Measurements from ENCODE around the gene CEP128. TPM values are rescaled to one million over a fixed set of nuclear protein-coding genes. Genes with fewer than 3 reads are reported as not detected.

CEP128 gene
- total RNA-seq, 1 experiment from 2014 or later = 16.4 TPM

DNA sequence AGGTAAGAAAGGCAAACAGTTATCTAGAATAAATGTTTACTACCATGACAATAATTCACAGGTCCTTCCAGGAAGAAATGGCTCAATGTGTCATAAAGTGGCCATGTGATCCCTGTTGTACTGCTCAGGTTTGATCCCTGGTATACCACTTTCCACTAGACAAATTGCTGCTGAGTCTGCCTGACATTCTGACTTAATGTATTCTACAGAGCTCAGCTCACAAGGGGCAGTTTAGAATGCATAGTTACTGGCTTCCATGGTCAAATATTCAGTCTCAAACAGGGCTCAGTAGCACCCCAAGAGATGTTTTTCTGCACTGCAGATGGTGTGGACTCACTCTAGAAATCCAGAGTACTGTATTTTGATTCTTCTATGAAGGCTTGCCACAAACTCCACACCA, 35.7 kb upstream of the CEP128 start:
- H3K9me2 ChIP-seq (ENCODE audit: insufficient read depth) = no peaks in the 10 kb centered on the region
- no peak overlapping the region for H3K9ac ChIP-seq (ENCODE audit: low read length)
- no peak overlapping the region for H3K27ac ChIP-seq (ENCODE audit: low read depth, low read length)
- H4K20me1 ChIP-seq (ENCODE audit: insufficient read depth) = no peaks in the 10 kb centered on the region
- ChIA-PET RAD21 (ENCODE audit: low non-redundant PET in 1 of 2, low total read pairs in 2 of 2, uncharacterized antibody in 2 of 2, unreplicated experiment in 2 of 2) (no interaction called here), POLR2A (no interaction called here), CTCF (interaction anchor here (2.1 kb wide), 1 partner anchor 19 kb away, joined by 4 read pairs; no protein-coding TSS in a partner anchor)
- H2AFZ ChIP-seq (ENCODE audit: low read depth, low read length, poor library complexity, severe bottlenecking) = no peak overlapping the region
- TF ChIP-seq, protein P1, sequence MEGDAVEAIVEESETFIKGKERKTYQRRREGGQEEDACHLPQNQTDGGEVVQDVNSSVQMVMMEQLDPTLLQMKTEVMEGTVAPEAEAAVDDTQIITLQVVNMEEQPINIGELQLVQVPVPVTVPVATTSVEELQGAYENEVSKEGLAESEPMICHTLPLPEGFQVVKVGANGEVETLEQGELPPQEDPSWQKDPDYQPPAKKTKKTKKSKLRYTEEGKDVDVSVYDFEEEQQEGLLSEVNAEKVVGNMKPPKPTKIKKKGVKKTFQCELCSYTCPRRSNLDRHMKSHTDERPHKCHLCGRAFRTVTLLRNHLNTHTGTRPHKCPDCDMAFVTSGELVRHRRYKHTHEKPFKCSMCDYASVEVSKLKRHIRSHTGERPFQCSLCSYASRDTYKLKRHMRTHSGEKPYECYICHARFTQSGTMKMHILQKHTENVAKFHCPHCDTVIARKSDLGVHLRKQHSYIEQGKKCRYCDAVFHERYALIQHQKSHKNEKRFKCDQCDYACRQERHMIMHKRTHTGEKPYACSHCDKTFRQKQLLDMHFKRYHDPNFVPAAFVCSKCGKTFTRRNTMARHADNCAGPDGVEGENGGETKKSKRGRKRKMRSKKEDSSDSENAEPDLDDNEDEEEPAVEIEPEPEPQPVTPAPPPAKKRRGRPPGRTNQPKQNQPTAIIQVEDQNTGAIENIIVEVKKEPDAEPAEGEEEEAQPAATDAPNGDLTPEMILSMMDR (IDR thresholded peaks at IDR 0.05 in 2 of 3, conservative IDR thresholded peaks at IDR 0.05 in 1 of 3; ENCODE audit: borderline replicate concordance in 1 of 3, insufficient read depth in 1 of 3, low read depth in 2 of 3, low read length in 2 of 3) = peak in 2 of 3 experiments; percentile 25 to 32; a peak in 1 of 6 replicates
- TF ChIP-seq, protein P2, sequence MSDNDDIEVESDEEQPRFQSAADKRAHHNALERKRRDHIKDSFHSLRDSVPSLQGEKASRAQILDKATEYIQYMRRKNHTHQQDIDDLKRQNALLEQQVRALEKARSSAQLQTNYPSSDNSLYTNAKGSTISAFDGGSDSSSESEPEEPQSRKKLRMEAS (IDR thresholded peaks at IDR 0.05) = no peak
- peak; percentile 81 for ATAC-seq
- no peak overlapping the region for H3K4me3 ChIP-seq (replicated peaks in 1 of 2; ENCODE audit: low read depth in 1 of 2, low read length in 2 of 2)
- H3K36me3 ChIP-seq (ENCODE audit: control insufficient read depth in 1 of 2, insufficient read depth in 2 of 2, low read length in 2 of 2) = no peaks in the 10 kb centered on the region
- intact Hi-C loops (cut with micrococcal nuclease) = no loop called here
- H3K9me3 ChIP-seq (ENCODE audit: control insufficient read depth in 1 of 2, insufficient read depth in 1 of 2, low read depth in 1 of 2, low read length in 2 of 2) = no peaks in the 10 kb centered on the region
- H3K27me3 ChIP-seq (ENCODE audit: insufficient read depth, low read length) = peaks cover 14% of the 10 kb centered on the region; the same call in 1 of the 2 replicates
- no TSS peak for BruUV-seq (replicated peaks)
- DNase-seq (ENCODE audit: low read depth, low spot score) = no peak
- H3K4me1 ChIP-seq (ENCODE audit: control insufficient read depth in 1 of 2, insufficient read depth in 2 of 2, low read length in 2 of 2) = no peaks in the 10 kb centered on the region
- no peaks in the 10 kb centered on the region for H3K79me2 ChIP-seq (ENCODE audit: insufficient read depth, low read length)
- no peak overlapping the region for H3K4me2 ChIP-seq (ENCODE audit: low read length)

DNA sequence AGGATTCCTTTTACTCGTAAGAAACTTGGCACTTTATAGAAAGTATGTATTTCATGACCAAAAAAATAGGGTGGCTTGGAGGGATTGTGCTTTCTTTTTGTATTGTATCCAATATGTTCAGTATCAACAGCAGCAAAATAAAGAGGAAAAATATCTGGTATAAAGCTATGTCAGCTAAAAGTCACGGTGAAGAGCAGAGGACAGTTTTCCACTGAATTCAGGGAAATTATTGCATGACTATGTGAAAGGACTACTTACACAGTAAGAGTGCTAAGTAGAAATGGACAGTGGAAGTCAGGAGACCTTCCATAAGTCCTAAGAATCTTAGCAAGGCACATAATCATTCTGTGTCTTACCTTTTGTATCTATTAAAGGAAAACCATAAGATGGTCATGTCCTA, 33.1 kb upstream of the CEP128 start:
- RAD21 ChIA-PET (ENCODE audit: low non-redundant PET in 1 of 2, low total read pairs in 2 of 2, uncharacterized antibody in 2 of 2, unreplicated experiment in 2 of 2) = no interaction called here
- POLR2A ChIA-PET = no interaction called here

More for the DNA sequence above, 33.1 kb upstream of the CEP128 start:
- no peak for DNase-seq (ENCODE audit: low read depth, low spot score)
- TF ChIP-seq, protein P3, sequence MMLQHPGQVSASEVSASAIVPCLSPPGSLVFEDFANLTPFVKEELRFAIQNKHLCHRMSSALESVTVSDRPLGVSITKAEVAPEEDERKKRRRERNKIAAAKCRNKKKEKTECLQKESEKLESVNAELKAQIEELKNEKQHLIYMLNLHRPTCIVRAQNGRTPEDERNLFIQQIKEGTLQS (IDR thresholded peaks at IDR 0.05) = no peak
- TF ChIP-seq CEBPB (IDR thresholded peaks at IDR 0.05; ENCODE audit: low read depth) (no peak), POLR2AphosphoS5 (IDR thresholded peaks at IDR 0.05; ENCODE audit: low read depth, low read length) (no peak), FOSL1 (IDR thresholded peaks at IDR 0.05; ENCODE audit: low read depth) (no peak), EZH2 (IDR thresholded peaks at IDR 0.05) (no peak), EGR1 (IDR thresholded peaks at IDR 0.05; ENCODE audit: low read depth) (no peak), SP1 (IDR thresholded peaks at IDR 0.05; ENCODE audit: low read depth) (no peak), TCF7L2 (IDR thresholded peaks at IDR 0.05; ENCODE audit: borderline replicate concordance, extremely low read depth, insufficient read depth, insufficient read length) (no peak)
- TF ChIP-seq, protein P2 (IDR thresholded peaks at IDR 0.05) = no peak
- Histone ChIP-seq H3K79me2 (ENCODE audit: insufficient read depth, low read length) (no peaks in the 10 kb centered on the region), H3K36me3 (ENCODE audit: control insufficient read depth in 1 of 2, insufficient read depth in 2 of 2, low read length in 2 of 2) (no peaks in the 10 kb centered on the region), H3K9ac (ENCODE audit: low read length) (no peak overlapping the region), H3K27me3 (ENCODE audit: insufficient read depth, low read length) (peaks cover 14% of the 10 kb centered on the region; the same call in 1 of the 2 replicates), H3K4me2 (ENCODE audit: low read length) (no peak overlapping the region), H3K4me3 (replicated peaks in 1 of 2; ENCODE audit: low read depth in 1 of 2, low read length in 2 of 2) (no peak overlapping the region), H4K20me1 (ENCODE audit: insufficient read depth) (no peaks in the 10 kb centered on the region), H3K9me3 (ENCODE audit: control insufficient read depth in 1 of 2, insufficient read depth in 1 of 2, low read depth in 1 of 2, low read length in 2 of 2) (no peaks in the 10 kb centered on the region), H2AFZ (ENCODE audit: low read depth, low read length, poor library complexity, severe bottlenecking) (no peak overlapping the region), H3K4me1 (ENCODE audit: control insufficient read depth in 1 of 2, insufficient read depth in 2 of 2, low read length in 2 of 2) (no peaks in the 10 kb centered on the region), H3K9me2 (ENCODE audit: insufficient read depth) (no peaks in the 10 kb centered on the region), H3K27ac (ENCODE audit: low read depth, low read length) (no peak overlapping the region)
- no TSS peak for BruUV-seq (replicated peaks)
- CTCF ChIA-PET = interaction anchor here (4.5 kb wide), 1 partner anchor 13 kb away, joined by 16 read pairs; no protein-coding TSS in a partner anchor
- intact Hi-C loops (cut with micrococcal nuclease) = no loop called here
- no peak for ATAC-seq

Measured in HCT116 (cell line).